Panc1 (cell line): ENCODE data around the gene CRTC1. TPM values are rescaled to one million over a fixed set of nuclear protein-coding genes. Genes with fewer than 3 reads are reported as not detected.

Experiments used
- ATAC-seq: fragments of 200-7000 bp; cut with Tn5 transposase; 2 replicates; pipeline ENCODE4 v1.9.1; 2020; ENCODE audit warnings: mild to moderate bottlenecking, moderate library complexity
- BruUV-seq: library from RNA; stranded (reverse); fragments of 400-500 nt; replicated peaks from 2 replicates; lab custom pipeline; 2021; lab: Mats Ljungman, UMichigan
- CTCF ChIA-PET: fragments of 300-600 bp; sonication (Branson Sonifier 250); formaldehyde crosslinking; loops from one replicate; lab custom pipeline; 2022; ENCODE audit warnings: antibody characterized with exemption; lab: Charles Lee
- POLR2A ChIA-PET: fragments of 300-600 bp; sonication (Branson Sonifier 250); formaldehyde crosslinking; loops from one replicate; lab custom pipeline; 2022; ENCODE audit warnings: antibody characterized with exemption; lab: Charles Lee
- DNase-seq: peaks from one replicate; pipeline ENCODE4 v3.0.0-alpha.2; 2010; ENCODE audit warnings: low read depth, low spot score
- H3K27ac ChIP-seq: 2 replicates; pipeline ENCODE4 v1.5.1; 2011; ENCODE audit warnings: mild to moderate bottlenecking, low read length, inconsistent platforms
- H3K27me3 ChIP-seq: fragments of 200-500 bp; sonication (Bioruptor generic); 2 replicates; pipeline ENCODE4 v1.6.0; 2014; ENCODE audit warnings: low read length, inconsistent platforms; ENCODE audit not compliant: control insufficient read depth, insufficient read depth
- H3K36me3 ChIP-seq: fragments of 200-500 bp; sonication (Bioruptor generic); 2 replicates; pipeline ENCODE4 v1.5.1; 2014; ENCODE audit warnings: inconsistent platforms, mild to moderate bottlenecking, low read length, moderate library complexity; ENCODE audit not compliant: control insufficient read depth, insufficient read depth
- H3K4me1 ChIP-seq: 2 replicates; pipeline ENCODE4 v1.5.1; 2011; ENCODE audit warnings: inconsistent platforms, mild to moderate bottlenecking, low read length, moderate library complexity; ENCODE audit not compliant: control insufficient read depth, insufficient read depth
- H3K4me3 ChIP-seq, 2 experiments: 2 replicates each; pipeline ENCODE4 v1.5.1; 2011 to 2012; ENCODE audit warnings: low read depth in 2 of 2, low read length in 2 of 2, mild to moderate bottlenecking in 2 of 2, inconsistent platforms in 1 of 2, moderate library complexity in 1 of 2
- H3K9me3 ChIP-seq: fragments of 200-500 bp; sonication (Bioruptor generic); 2 replicates; pipeline ENCODE4 v1.5.1; 2014; ENCODE audit warnings: low read depth, mild to moderate bottlenecking, inconsistent platforms, low read length, moderate library complexity; ENCODE audit not compliant: control insufficient read depth, insufficient read depth
- CTCF ChIP-seq: fragments of 450-650 bp; IDR thresholded peaks from 2 replicates; pipeline ENCODE4 v1.5.1; 2017; ENCODE audit warnings: mild to moderate bottlenecking
- POLR2AphosphoS5 ChIP-seq: IDR thresholded peaks from 2 replicates; pipeline ENCODE4 v1.6.1; 2012; ENCODE audit warnings: mild to moderate bottlenecking, low read depth, low read length, moderate library complexity
- REST ChIP-seq, 2 experiments: IDR thresholded peaks; 2 replicates each; pipeline ENCODE4 v1.6.1; 2011 to 2012; ENCODE audit warnings: low read depth in 2 of 2, control low read depth in 1 of 2, low read length in 1 of 2, mild to moderate bottlenecking in 1 of 2, moderate library complexity in 1 of 2; ENCODE audit not compliant: insufficient read depth in 1 of 2
- SIN3A ChIP-seq: IDR thresholded peaks from 2 replicates; pipeline ENCODE4 v1.6.1; 2012; ENCODE audit warnings: low read depth, mild to moderate bottlenecking, low read length, moderate library complexity, borderline replicate concordance; ENCODE audit not compliant: insufficient read depth
- TCF7L2 ChIP-seq: IDR thresholded peaks from 2 replicates; pipeline ENCODE4 v1.6.1; 2011; ENCODE audit warnings: mild to moderate bottlenecking, low read depth, low read length, inconsistent platforms
- in situ Hi-C: cut with HindIII; loops from 2 replicates; pipeline ENCODE4 v1.10.0; 2016; ENCODE audit warnings: low sequenced_read_pairs, low pct_unique_long_range_greater_than_20kb
- intact Hi-C: fragments of 100-400 bp; cut with micrococcal nuclease; formaldehyde crosslinking; loops from one replicate; pipeline ENCODE4 v1.10.0; 2022; ENCODE audit not compliant: unreplicated experiment
- total RNA-seq: library from RNA; stranded (reverse); gene quantifications from one replicate; pipeline ENCODE4 v1.2.1, GENCODE V29; 2021; ENCODE audit not compliant: unreplicated experiment

CRTC1 gene
- total RNA-seq, 1 experiment from 2014 or later, result 18.2 TPM

- H3K9me3 ChIP-seq, result no peaks in the 10 kb centered on the region
- H3K36me3 ChIP-seq, result no peaks in the 10 kb centered on the region
- H3K27ac ChIP-seq, result no peak overlapping the region
- in situ Hi-C loops (no loop called here), intact Hi-C loops (loop anchor here (10.0 kb wide), 1 partner anchor 81 kb away; no protein-coding TSS in a partner anchor)
- TF ChIP-seq TCF7L2 (no peak), SIN3A (no peak), POLR2AphosphoS5 (no peak), REST (IDR thresholded peaks at IDR 0.05; ENCODE audit: insufficient read depth in 1 of 2, low read depth in 2 of 2, low read length in 1 of 2) (no peak), CTCF (no peak; the same call in 1 of the 2 replicates)
- POLR2A ChIA-PET, result no interaction called here
- no TSS peak for BruUV-seq
- no peak overlapping the region for H3K4me3 ChIP-seq
- CTCF ChIA-PET, result interaction anchor here (1.6 kb wide), 1 partner anchor 82 kb away, joined by 4 read pairs; no protein-coding TSS in a partner anchor
- H3K4me1 ChIP-seq, result peaks cover 12% of the 10 kb centered on the region
- no peak for ATAC-seq
- H3K27me3 ChIP-seq, result no peaks in the 10 kb centered on the region
- DNase-seq, result no peak
Observed at GRCh38 chr19:18675779-18676178, 7.7 kb upstream of the CRTC1 start.

- POLR2A ChIA-PET, result no interaction called here
- H3K9me3 ChIP-seq, result no peaks in the 10 kb centered on the region
- in situ Hi-C loops (no loop called here), intact Hi-C loops (loop anchor here (10.0 kb wide), 1 partner anchor 82 kb away; no protein-coding TSS in a partner anchor)
- no peak for DNase-seq
- no TSS peak for BruUV-seq
- no peaks in the 10 kb centered on the region for H3K36me3 ChIP-seq
- no peak for ATAC-seq
- H3K27ac ChIP-seq, result peak overlapping the region; percentile 17; the same call in 1 of the 2 replicates
- no peak overlapping the region for H3K4me3 ChIP-seq
- CTCF ChIA-PET, result interaction anchor here (1.6 kb wide), 1 partner anchor 83 kb away, joined by 4 read pairs; no protein-coding TSS in a partner anchor
- peaks cover 12% of the 10 kb centered on the region for H3K4me1 ChIP-seq
- H3K27me3 ChIP-seq, result no peaks in the 10 kb centered on the region
- no peak for TF ChIP-seq SIN3A
- no peak for TF ChIP-seq POLR2AphosphoS5
- TF ChIP-seq REST (IDR thresholded peaks at IDR 0.05; ENCODE audit: insufficient read depth in 1 of 2, low read depth in 2 of 2, low read length in 1 of 2), result no peak
- TF ChIP-seq CTCF, result no peak
- no peak for TF ChIP-seq TCF7L2
Observed at GRCh38 chr19:18676692-18677091, 6.8 kb upstream of the CRTC1 start.
